Measurements from ENCODE around the gene SMIM30.
A peak's percentile ranks its signal among the peaks of the same experiment; 100 is the strongest.

Gene SMIM30

DNA sequence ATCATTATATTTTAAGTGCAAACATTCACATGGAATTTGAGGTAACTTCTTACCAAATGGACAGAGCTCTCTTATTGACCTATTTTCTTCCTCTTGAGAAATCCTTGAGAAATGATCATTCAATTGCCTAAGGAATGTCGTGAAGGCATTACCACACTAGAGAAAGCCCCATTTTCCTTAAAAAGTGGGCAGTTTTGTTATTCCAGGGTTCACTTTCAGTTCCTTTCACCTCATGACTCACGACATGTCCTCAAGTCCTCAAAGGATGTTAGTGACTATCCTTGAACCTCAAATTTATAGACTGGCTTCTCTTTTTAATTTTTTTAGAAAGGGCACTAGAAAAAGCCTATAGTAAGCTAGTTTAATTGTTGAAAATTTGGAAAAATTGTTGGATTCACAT lies 40.4 kb upstream of the SMIM30 start:
- H2BK120ac ChIP-seq (ENCODE audit: low read depth, low read length), result no peak overlapping the region
- no peak overlapping the region for H3K9ac ChIP-seq (ENCODE audit: low read depth, low read length, poor library complexity)
- no peak overlapping the region for H2BK15ac ChIP-seq (ENCODE audit: low read length)
- no peak overlapping the region for H3K4ac ChIP-seq (ENCODE audit: low read length)
- H2AFZ ChIP-seq (ENCODE audit: low read length), result no peak overlapping the region
- no peaks in the 10 kb centered on the region for H3K27me3 ChIP-seq (ENCODE audit: control insufficient read depth in 3 of 3, insufficient read depth in 3 of 3, low read depth in 1 of 3, low read length in 3 of 3)
- no peak overlapping the region for H4K91ac ChIP-seq (ENCODE audit: low read depth, low read length, poor library complexity)
- H3K23ac ChIP-seq (ENCODE audit: low read depth, low read length, poor library complexity), result no peak overlapping the region
- no peaks in the 10 kb centered on the region for H3K79me1 ChIP-seq (ENCODE audit: low read depth, low read length)
- DNase-seq (ENCODE audit: low spot score), result no peak
- no CpG with 5 or more reads among the region's 2 CpGs for WGBS, 2 donors (ENCODE audit: extremely low coverage in 2 of 2, insufficient read length in 2 of 2, insufficient replicate concordance in 1 of 2)
- H4K8ac ChIP-seq (ENCODE audit: low read depth, low read length), result no peak overlapping the region
- no peak overlapping the region for H3K14ac ChIP-seq (ENCODE audit: low read length)
- no peak overlapping the region for H3K4me2 ChIP-seq (ENCODE audit: insufficient read depth, low read length, poor library complexity, severe bottlenecking)
- H3K9me3 ChIP-seq (replicated peaks in 1 of 2; ENCODE audit: control insufficient read depth in 2 of 2, insufficient read depth in 1 of 2, low read depth in 1 of 2, low read length in 2 of 2), result no peaks in the 10 kb centered on the region
- H3K27ac ChIP-seq (replicated peaks; ENCODE audit: low read length), result no peak overlapping the region
- H3K4me3 ChIP-seq (ENCODE audit: low read length in 2 of 2), result no peak overlapping the region
- H2BK12ac ChIP-seq (ENCODE audit: low read length), result no peak overlapping the region
- no peaks in the 10 kb centered on the region for H3K4me1 ChIP-seq (ENCODE audit: control insufficient read depth in 2 of 2, insufficient read depth in 1 of 2, low read depth in 1 of 2, low read length in 2 of 2)
- H2AK5ac ChIP-seq (ENCODE audit: low read depth, low read length), result no peak overlapping the region
- H2BK5ac ChIP-seq (ENCODE audit: low read length), result no peak overlapping the region
- no peak overlapping the region for H3K18ac ChIP-seq (ENCODE audit: low read length)
- no peaks in the 10 kb centered on the region for H3K36me3 ChIP-seq (replicated peaks in 1 of 2; ENCODE audit: control insufficient read depth in 2 of 2, insufficient read depth in 2 of 2, low read length in 2 of 2)

DNA sequence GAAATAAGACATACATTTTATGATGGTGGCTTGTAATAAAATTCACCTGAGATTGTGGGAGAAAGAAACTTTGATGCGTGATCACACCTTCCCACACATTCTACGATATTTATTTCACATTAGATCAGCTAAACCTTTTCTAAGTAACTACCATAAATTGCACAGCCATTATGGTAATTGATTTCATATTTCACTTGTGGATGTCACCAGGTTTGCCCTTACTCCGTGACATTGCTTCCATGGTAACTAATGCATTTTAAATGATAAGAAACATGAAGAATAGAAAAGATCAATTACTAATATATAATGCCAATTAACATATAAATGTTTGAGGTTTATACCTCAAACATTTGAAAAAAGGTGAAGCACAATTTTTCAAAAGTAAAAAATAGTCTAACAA lies 35.8 kb upstream of the SMIM30 start:
- Histone ChIP-seq H3K18ac (ENCODE audit: low read length) (no peak overlapping the region), H3K9ac (ENCODE audit: low read depth, low read length, poor library complexity) (no peak overlapping the region), H3K36me3 (replicated peaks in 1 of 2; ENCODE audit: control insufficient read depth in 2 of 2, insufficient read depth in 2 of 2, low read length in 2 of 2) (no peaks in the 10 kb centered on the region), H2BK5ac (ENCODE audit: low read length) (no peak overlapping the region), H4K8ac (ENCODE audit: low read depth, low read length) (no peak overlapping the region), H3K4ac (ENCODE audit: low read length) (no peak overlapping the region), H3K4me3 (ENCODE audit: low read length in 2 of 2) (no peak overlapping the region), H2AFZ (ENCODE audit: low read length) (no peak overlapping the region), H3K27ac (replicated peaks; ENCODE audit: low read length) (no peak overlapping the region), H3K23ac (ENCODE audit: low read depth, low read length, poor library complexity) (no peak overlapping the region), H3K79me1 (ENCODE audit: low read depth, low read length) (no peaks in the 10 kb centered on the region), H3K4me2 (ENCODE audit: insufficient read depth, low read length, poor library complexity, severe bottlenecking) (no peak overlapping the region), H2AK5ac (ENCODE audit: low read depth, low read length) (no peak overlapping the region), H3K27me3 (ENCODE audit: control insufficient read depth in 3 of 3, insufficient read depth in 3 of 3, low read depth in 1 of 3, low read length in 3 of 3) (no peaks in the 10 kb centered on the region), H3K14ac (ENCODE audit: low read length) (no peak overlapping the region), H2BK12ac (ENCODE audit: low read length) (no peak overlapping the region), H4K91ac (ENCODE audit: low read depth, low read length, poor library complexity) (no peak overlapping the region), H3K4me1 (ENCODE audit: control insufficient read depth in 2 of 2, insufficient read depth in 1 of 2, low read depth in 1 of 2, low read length in 2 of 2) (no peaks in the 10 kb centered on the region), H2BK15ac (ENCODE audit: low read length) (no peak overlapping the region), H2BK120ac (ENCODE audit: low read depth, low read length) (no peak overlapping the region), H3K9me3 (replicated peaks in 1 of 2; ENCODE audit: control insufficient read depth in 2 of 2, insufficient read depth in 1 of 2, low read depth in 1 of 2, low read length in 2 of 2) (no peaks in the 10 kb centered on the region)
- DNase-seq (ENCODE audit: low spot score), result no peak
- no CpG with 5 or more reads among the region's 3 CpGs for WGBS, 2 donors (ENCODE audit: extremely low coverage in 2 of 2, insufficient read length in 2 of 2, insufficient replicate concordance in 1 of 2)

DNA sequence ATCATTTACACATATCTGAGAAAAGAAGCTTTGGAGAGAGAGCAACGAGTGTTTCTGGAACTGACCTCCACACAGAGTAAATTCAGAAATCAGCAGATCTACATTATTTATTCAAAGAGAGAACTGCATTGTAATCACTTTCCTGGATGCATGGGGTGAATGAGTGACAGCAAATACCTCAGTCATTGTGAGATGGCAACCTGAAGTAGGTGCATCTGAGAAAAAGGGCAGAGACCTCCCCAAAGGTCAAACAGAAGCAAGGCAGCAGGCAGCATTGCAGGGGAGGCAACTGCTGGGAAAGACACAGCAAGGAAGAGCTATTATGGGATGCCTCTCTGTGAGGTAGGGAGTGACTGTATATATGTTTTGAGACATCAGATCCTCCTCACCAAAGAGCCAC lies 26.5 kb upstream of the SMIM30 start:
- H4K91ac ChIP-seq (ENCODE audit: low read depth, low read length, poor library complexity), result no peak overlapping the region
- no peak overlapping the region for H3K18ac ChIP-seq (ENCODE audit: low read length)
- no peak overlapping the region for H3K14ac ChIP-seq (ENCODE audit: low read length)
- H3K9me3 ChIP-seq (replicated peaks in 1 of 2; ENCODE audit: control insufficient read depth in 2 of 2, insufficient read depth in 1 of 2, low read depth in 1 of 2, low read length in 2 of 2), result no peaks in the 10 kb centered on the region
- no peak overlapping the region for H2BK15ac ChIP-seq (ENCODE audit: low read length)
- H3K4me3 ChIP-seq (ENCODE audit: low read length in 2 of 2), result no peak overlapping the region
- no peak overlapping the region for H2BK120ac ChIP-seq (ENCODE audit: low read depth, low read length)
- no peaks in the 10 kb centered on the region for H3K36me3 ChIP-seq (replicated peaks in 1 of 2; ENCODE audit: control insufficient read depth in 2 of 2, insufficient read depth in 2 of 2, low read length in 2 of 2)
- no peaks in the 10 kb centered on the region for H3K27me3 ChIP-seq (ENCODE audit: control insufficient read depth in 3 of 3, insufficient read depth in 3 of 3, low read depth in 1 of 3, low read length in 3 of 3)
- H3K9ac ChIP-seq (ENCODE audit: low read depth, low read length, poor library complexity), result no peak overlapping the region
- H2BK5ac ChIP-seq (ENCODE audit: low read length), result no peak overlapping the region
- no peak overlapping the region for H4K8ac ChIP-seq (ENCODE audit: low read depth, low read length)
- H2AFZ ChIP-seq (ENCODE audit: low read length), result peak overlapping the region; percentile 70
- H3K23ac ChIP-seq (ENCODE audit: low read depth, low read length, poor library complexity), result no peak overlapping the region
- H2AK5ac ChIP-seq (ENCODE audit: low read depth, low read length), result no peak overlapping the region
- peaks cover 1 to 22% of the 10 kb centered on the region in 2 donors for H3K4me1 ChIP-seq (ENCODE audit: control insufficient read depth in 2 of 2, insufficient read depth in 1 of 2, low read depth in 1 of 2, low read length in 2 of 2)
- H3K4ac ChIP-seq (ENCODE audit: low read length), result no peak overlapping the region
- no CpG with 5 or more reads among the region's 1 CpG for WGBS, 2 donors (ENCODE audit: extremely low coverage in 2 of 2, insufficient read length in 2 of 2, insufficient replicate concordance in 1 of 2)
- H3K27ac ChIP-seq (replicated peaks; ENCODE audit: low read length), result no peak overlapping the region
- no peak for DNase-seq (ENCODE audit: low spot score)
- no peak overlapping the region for H3K4me2 ChIP-seq (ENCODE audit: insufficient read depth, low read length, poor library complexity, severe bottlenecking)
- H3K79me1 ChIP-seq (ENCODE audit: low read depth, low read length), result no peaks in the 10 kb centered on the region
- H2BK12ac ChIP-seq (ENCODE audit: low read length), result no peak overlapping the region

DNA sequence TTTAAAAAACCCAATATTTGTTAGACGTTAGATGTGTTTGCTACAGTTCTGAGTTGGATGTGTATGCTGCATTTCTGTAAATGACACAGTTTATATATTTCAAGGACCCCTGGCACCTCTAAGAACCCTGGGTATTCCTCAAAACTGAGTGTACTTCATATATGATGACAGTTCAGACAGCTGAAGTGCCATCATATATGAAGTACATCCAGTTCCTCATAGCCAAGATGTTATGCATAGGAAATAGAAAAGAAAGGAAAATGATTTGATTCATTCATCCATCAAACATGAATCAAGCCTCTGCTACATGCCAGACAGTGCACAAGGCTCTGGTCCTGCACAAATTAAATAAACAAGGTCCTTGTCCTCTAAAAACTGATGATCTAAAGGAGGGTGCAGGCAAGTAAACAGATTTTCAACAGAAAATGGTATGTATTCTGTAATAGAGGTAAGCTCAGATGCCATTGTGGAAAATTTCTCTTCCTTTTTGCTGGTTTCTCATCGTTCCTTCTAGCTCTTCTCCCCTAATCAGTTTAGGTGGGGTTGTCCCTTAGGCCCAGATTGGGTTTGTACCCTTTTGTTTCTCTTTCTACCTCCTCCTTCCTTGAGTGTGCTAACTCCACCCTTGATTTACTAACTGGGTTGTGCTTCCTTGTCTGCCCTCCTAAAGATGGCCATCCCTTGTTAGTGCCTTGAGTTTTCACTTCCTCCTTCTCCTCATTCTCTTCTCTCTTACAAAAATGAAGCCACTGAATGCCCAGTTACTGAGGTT lies 25.3 kb upstream of the SMIM30 start:
- no CpG with 5 or more reads among the region's 2 CpGs for WGBS, 2 donors (ENCODE audit: extremely low coverage in 2 of 2, insufficient read length in 2 of 2, insufficient replicate concordance in 1 of 2)
- DNase-seq (ENCODE audit: low spot score), result no peak

More for the DNA sequence above, 25.3 kb upstream of the SMIM30 start:
- H2BK15ac ChIP-seq (ENCODE audit: low read length), result no peak overlapping the region
- H4K8ac ChIP-seq (ENCODE audit: low read depth, low read length), result no peak overlapping the region
- H2BK12ac ChIP-seq (ENCODE audit: low read length), result no peak overlapping the region
- no peak overlapping the region for H4K91ac ChIP-seq (ENCODE audit: low read depth, low read length, poor library complexity)
- H3K9me3 ChIP-seq (replicated peaks in 1 of 2; ENCODE audit: control insufficient read depth in 2 of 2, insufficient read depth in 1 of 2, low read depth in 1 of 2, low read length in 2 of 2), result no peaks in the 10 kb centered on the region
- H2BK5ac ChIP-seq (ENCODE audit: low read length), result no peak overlapping the region
- no peak overlapping the region for H3K14ac ChIP-seq (ENCODE audit: low read length)
- no peak overlapping the region for H2AK5ac ChIP-seq (ENCODE audit: low read depth, low read length)
- H3K4me2 ChIP-seq (ENCODE audit: insufficient read depth, low read length, poor library complexity, severe bottlenecking), result no peak overlapping the region
- no peaks in the 10 kb centered on the region for H3K36me3 ChIP-seq (replicated peaks in 1 of 2; ENCODE audit: control insufficient read depth in 2 of 2, insufficient read depth in 2 of 2, low read length in 2 of 2)
- no peak overlapping the region for H3K4ac ChIP-seq (ENCODE audit: low read length)
- peaks cover 1 to 22% of the 10 kb centered on the region in 2 donors for H3K4me1 ChIP-seq (ENCODE audit: control insufficient read depth in 2 of 2, insufficient read depth in 1 of 2, low read depth in 1 of 2, low read length in 2 of 2)
- H3K27ac ChIP-seq (replicated peaks; ENCODE audit: low read length), result no peak overlapping the region
- no peak overlapping the region for H3K18ac ChIP-seq (ENCODE audit: low read length)
- no peak overlapping the region for H3K4me3 ChIP-seq (ENCODE audit: low read length in 2 of 2)
- no peak overlapping the region for H3K23ac ChIP-seq (ENCODE audit: low read depth, low read length, poor library complexity)
- no peak overlapping the region for H3K9ac ChIP-seq (ENCODE audit: low read depth, low read length, poor library complexity)
- H2AFZ ChIP-seq (ENCODE audit: low read length), result peak overlapping the region; percentile 70
- H3K79me1 ChIP-seq (ENCODE audit: low read depth, low read length), result no peaks in the 10 kb centered on the region
- no peaks in the 10 kb centered on the region for H3K27me3 ChIP-seq (ENCODE audit: control insufficient read depth in 3 of 3, insufficient read depth in 3 of 3, low read depth in 1 of 3, low read length in 3 of 3)
- no peak overlapping the region for H2BK120ac ChIP-seq (ENCODE audit: low read depth, low read length)

All from neuronal stem cell (in vitro differentiated cells).